ENCODE data around the gene CDH5.

The CDH5 gene

DNA sequence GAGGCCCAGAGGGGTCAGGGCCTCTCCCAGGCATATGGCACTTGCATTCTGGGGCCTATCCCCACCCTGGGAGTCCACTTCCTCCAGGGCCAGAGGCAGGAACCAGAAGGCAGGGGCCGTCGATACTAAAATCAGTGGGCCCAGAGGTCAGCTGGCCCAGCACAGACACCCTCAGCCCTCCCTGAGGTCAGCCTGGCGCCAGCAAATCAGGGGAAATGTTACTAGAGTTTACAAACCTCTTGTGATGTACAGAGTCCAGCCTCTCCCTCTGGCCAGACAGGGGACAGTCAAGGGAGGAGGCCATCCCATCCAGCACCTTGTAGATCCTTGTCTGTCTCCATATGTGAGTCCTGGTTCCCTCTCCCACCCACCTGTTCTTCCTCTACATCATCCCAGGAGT lies 10.8 kb downstream of the CDH5 start:
- ATAC-seq (ENCODE audit: low read depth) (no peak), DNase-seq (ENCODE audit: low spot score) (no peak)
- H3K4me3 ChIP-seq (ENCODE audit: severe bottlenecking) = no peak overlapping the region
- TF ChIP-seq, protein P1, sequence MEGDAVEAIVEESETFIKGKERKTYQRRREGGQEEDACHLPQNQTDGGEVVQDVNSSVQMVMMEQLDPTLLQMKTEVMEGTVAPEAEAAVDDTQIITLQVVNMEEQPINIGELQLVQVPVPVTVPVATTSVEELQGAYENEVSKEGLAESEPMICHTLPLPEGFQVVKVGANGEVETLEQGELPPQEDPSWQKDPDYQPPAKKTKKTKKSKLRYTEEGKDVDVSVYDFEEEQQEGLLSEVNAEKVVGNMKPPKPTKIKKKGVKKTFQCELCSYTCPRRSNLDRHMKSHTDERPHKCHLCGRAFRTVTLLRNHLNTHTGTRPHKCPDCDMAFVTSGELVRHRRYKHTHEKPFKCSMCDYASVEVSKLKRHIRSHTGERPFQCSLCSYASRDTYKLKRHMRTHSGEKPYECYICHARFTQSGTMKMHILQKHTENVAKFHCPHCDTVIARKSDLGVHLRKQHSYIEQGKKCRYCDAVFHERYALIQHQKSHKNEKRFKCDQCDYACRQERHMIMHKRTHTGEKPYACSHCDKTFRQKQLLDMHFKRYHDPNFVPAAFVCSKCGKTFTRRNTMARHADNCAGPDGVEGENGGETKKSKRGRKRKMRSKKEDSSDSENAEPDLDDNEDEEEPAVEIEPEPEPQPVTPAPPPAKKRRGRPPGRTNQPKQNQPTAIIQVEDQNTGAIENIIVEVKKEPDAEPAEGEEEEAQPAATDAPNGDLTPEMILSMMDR (IDR thresholded peaks at IDR 0.05; ENCODE audit: poor library complexity, severe bottlenecking) = no peak
- no peaks in the 10 kb centered on the region for H3K36me3 ChIP-seq (ENCODE audit: low read depth)
- H3K27ac ChIP-seq (ENCODE audit: poor library complexity, severe bottlenecking) = no peak overlapping the region
- no peaks in the 10 kb centered on the region for H3K27me3 ChIP-seq (ENCODE audit: insufficient read depth, poor library complexity, severe bottlenecking)
- peaks cover 8% of the 10 kb centered on the region for H3K4me1 ChIP-seq (ENCODE audit: insufficient read depth, poor library complexity, severe bottlenecking)
- H3K9me3 ChIP-seq (ENCODE audit: severe bottlenecking) = no peaks in the 10 kb centered on the region

DNA sequence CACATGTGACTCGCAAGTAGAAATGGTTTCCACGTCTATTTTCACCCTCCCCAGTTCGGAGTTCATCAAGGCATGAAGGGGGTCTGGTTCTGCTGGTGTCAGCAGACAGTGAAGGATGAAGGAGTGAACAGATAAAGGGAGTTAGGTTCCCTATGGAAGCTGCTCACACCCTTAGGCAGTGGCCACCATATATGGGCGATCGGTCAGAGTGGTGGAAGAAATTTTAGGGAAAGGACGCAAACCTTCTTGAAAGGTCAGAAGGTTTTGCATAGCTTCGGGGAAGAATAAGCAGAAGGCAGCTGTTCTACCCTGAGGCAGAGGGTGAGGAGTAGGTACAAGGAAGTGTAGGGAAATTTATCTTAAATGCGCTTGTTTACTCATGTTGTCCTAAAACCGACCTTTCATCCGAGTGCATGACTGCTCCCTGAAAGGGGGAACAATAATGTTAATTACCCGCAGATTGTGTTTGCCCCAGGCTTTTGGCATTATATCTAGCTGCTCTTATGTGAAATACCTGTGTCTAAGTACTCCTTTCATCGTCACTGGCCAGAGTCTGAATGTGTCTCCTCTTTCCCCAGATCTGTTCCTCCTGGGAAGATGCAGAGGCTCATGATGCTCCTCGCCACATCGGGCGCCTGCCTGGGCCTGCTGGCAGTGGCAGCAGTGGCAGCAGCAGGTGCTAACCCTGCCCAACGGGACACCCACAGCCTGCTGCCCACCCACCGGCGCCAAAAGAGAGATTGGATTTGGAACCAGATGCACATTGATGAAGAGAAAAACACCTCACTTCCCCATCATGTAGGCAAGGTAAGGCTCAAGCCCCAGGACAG lies 12.5 kb downstream of the CDH5 start:
- H3K4me1 ChIP-seq (ENCODE audit: insufficient read depth, poor library complexity, severe bottlenecking) = peaks cover 23% of the 10 kb centered on the region
- H3K4me3 ChIP-seq (ENCODE audit: severe bottlenecking) = no peak overlapping the region
- H3K9me3 ChIP-seq (ENCODE audit: severe bottlenecking) = no peaks in the 10 kb centered on the region
- H3K36me3 ChIP-seq (ENCODE audit: low read depth) = no peaks in the 10 kb centered on the region
- no peak overlapping the region for H3K27ac ChIP-seq (ENCODE audit: poor library complexity, severe bottlenecking)
- DNase-seq (ENCODE audit: low spot score) (no peak), ATAC-seq (ENCODE audit: low read depth) (no peak)
- H3K27me3 ChIP-seq (ENCODE audit: insufficient read depth, poor library complexity, severe bottlenecking) = no peaks in the 10 kb centered on the region
- TF ChIP-seq, protein P1 (IDR thresholded peaks at IDR 0.05; ENCODE audit: poor library complexity, severe bottlenecking) = no peak

DNA sequence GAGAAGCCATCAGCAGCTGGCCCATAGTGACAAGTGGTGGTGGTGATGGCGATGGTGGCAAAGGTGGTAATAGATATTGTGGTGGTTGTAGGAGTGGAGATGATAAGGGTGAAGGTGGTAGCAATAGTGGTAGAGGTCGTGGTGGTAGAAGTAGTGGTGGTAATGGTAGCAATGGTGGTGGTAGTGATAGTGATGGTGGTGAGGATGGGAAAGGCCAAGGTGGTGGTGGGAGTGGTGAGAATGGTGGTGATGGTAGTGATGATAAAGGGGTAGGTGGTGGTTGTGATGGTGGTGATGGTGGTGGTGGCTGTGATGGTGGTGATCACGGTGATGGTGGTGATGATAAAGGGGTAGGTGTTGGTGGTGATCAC lies 13.1 kb downstream of the CDH5 start:
- TF ChIP-seq, protein P1 (IDR thresholded peaks at IDR 0.05; ENCODE audit: poor library complexity, severe bottlenecking) = no peak
- Histone ChIP-seq H3K4me1 (ENCODE audit: insufficient read depth, poor library complexity, severe bottlenecking) (peaks cover 23% of the 10 kb centered on the region), H3K27ac (ENCODE audit: poor library complexity, severe bottlenecking) (no peak overlapping the region), H3K27me3 (ENCODE audit: insufficient read depth, poor library complexity, severe bottlenecking) (no peaks in the 10 kb centered on the region), H3K4me3 (ENCODE audit: severe bottlenecking) (no peak overlapping the region), H3K9me3 (ENCODE audit: severe bottlenecking) (no peaks in the 10 kb centered on the region), H3K36me3 (ENCODE audit: low read depth) (no peaks in the 10 kb centered on the region)
- DNase-seq (ENCODE audit: low spot score) = peak; percentile 14
- ATAC-seq (ENCODE audit: low read depth) = no peak

DNA sequence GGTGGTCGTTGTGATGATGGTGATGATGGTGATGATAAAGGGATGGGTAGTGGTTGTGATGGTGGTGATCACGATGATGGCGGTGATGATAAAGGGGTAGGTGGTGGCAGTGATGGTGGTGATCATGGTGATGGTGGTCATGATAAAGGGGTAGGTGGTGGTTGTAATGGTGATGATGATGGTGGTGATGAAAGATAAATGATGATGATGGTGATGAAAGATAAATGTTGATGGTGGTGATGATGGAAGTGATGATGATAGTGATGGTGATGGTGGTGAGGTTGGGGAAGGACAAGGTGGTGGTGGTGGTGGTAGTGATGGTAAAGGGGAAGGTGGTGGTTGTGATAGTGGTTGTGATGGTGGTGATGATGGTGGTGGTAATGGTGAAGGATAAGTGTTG lies 13.9 kb downstream of the CDH5 start:
- no peak for ATAC-seq (ENCODE audit: low read depth)
- H3K27me3 ChIP-seq (ENCODE audit: insufficient read depth, poor library complexity, severe bottlenecking) = no peaks in the 10 kb centered on the region
- TF ChIP-seq, protein P1 (IDR thresholded peaks at IDR 0.05; ENCODE audit: poor library complexity, severe bottlenecking) = no peak
- peaks cover 23% of the 10 kb centered on the region for H3K4me1 ChIP-seq (ENCODE audit: insufficient read depth, poor library complexity, severe bottlenecking)
- H3K4me3 ChIP-seq (ENCODE audit: severe bottlenecking) = no peak overlapping the region
- no peaks in the 10 kb centered on the region for H3K9me3 ChIP-seq (ENCODE audit: severe bottlenecking)
- no peak overlapping the region for H3K27ac ChIP-seq (ENCODE audit: poor library complexity, severe bottlenecking)
- peak; percentile 9 for DNase-seq (ENCODE audit: low spot score)
- no peaks in the 10 kb centered on the region for H3K36me3 ChIP-seq (ENCODE audit: low read depth)

DNA sequence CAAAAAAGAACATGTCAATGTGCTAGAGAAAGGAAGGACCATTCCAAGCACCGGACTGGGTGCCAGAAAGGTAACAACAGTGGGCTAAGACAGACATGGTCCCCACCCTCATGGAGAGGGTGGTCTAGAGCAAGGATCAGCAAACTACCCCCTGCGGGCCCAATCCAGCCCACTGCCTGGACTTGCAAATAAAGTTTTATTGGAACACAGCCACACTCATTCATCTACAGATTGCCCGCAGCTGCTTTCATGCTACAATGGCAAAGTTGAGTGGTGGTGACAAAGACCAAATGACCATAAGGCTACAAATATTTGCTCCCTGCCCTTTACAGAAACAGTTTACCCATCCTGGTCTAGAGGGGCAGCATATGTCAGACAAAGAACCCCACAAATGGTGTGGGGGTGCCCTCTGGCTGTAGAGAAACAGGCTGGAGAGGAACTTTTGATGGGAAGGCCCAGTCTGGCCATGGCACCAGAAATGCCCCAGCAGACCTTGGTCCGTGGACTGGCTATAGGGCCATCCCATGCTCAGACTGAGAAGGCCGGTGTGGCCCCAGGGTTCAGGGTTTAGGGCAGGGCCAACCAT lies 15.2 kb downstream of the CDH5 start:
- Histone ChIP-seq H3K4me3 (ENCODE audit: severe bottlenecking) (no peak overlapping the region), H3K27ac (ENCODE audit: poor library complexity, severe bottlenecking) (peak overlapping the region; percentile 96), H3K9me3 (ENCODE audit: severe bottlenecking) (no peaks in the 10 kb centered on the region), H3K36me3 (ENCODE audit: low read depth) (no peaks in the 10 kb centered on the region), H3K4me1 (ENCODE audit: insufficient read depth, poor library complexity, severe bottlenecking) (peaks cover 23% of the 10 kb centered on the region), H3K27me3 (ENCODE audit: insufficient read depth, poor library complexity, severe bottlenecking) (no peaks in the 10 kb centered on the region)
- ATAC-seq (ENCODE audit: low read depth) (no peak), DNase-seq (ENCODE audit: low spot score) (peak; percentile 12)
- TF ChIP-seq, protein P1 (IDR thresholded peaks at IDR 0.05; ENCODE audit: poor library complexity, severe bottlenecking) = no peak
